Measurements from ENCODE around the gene HYLS1.

Gene HYLS1

DNA sequence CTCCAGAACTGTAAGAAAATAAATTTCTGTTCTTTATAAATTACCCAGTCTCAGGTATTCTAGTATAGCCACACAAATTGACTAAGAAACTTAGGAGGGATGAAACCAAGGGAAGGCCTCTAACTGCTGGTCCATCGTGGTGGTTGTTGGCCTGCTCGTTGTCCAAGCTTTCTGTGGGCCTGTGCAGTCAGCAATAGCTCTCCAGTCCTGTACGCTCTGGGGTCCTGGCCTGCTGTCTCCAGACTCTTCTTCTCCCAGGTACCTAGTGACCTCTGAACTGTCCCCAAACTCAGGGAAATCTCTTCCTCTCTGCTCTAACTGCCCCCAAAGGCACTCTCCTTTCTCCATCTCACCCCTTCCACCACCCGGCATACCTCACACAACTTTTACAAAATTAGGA lies 52.7 kb downstream of the HYLS1 start:
- POLR2A ChIA-PET: no interaction called here
- Histone ChIP-seq H3K4me3 (ENCODE audit: control insufficient read depth in 1 of 7, extremely low read depth in 1 of 7, insufficient read depth in 4 of 7, low read depth in 2 of 7, low read length in 6 of 7) (no peak overlapping the region), H3K27ac (ENCODE audit: insufficient read depth in 1 of 2, low read depth in 1 of 2, low read length in 2 of 2, poor library complexity in 1 of 2, severe bottlenecking in 2 of 2) (no peak overlapping the region), H3K9me3 (ENCODE audit: control extremely low read depth in 1 of 5, control insufficient read depth in 4 of 5, insufficient read depth in 2 of 5, low read depth in 1 of 5, low read length in 4 of 5) (no peaks in the 10 kb centered on the region), H3K4me1 (ENCODE audit: control extremely low read depth in 1 of 4, control insufficient read depth in 4 of 4, insufficient read depth in 4 of 4, low read length in 3 of 4) (peaks cover 0 to 2% (median 0%) of the 10 kb centered on the region in 4 experiments), H3K27me3 (replicated peaks in 2 of 5; ENCODE audit: control insufficient read depth in 4 of 5, insufficient read depth in 5 of 5, low read length in 4 of 5) (peaks cover 0 to 14% (median 3%) of the 10 kb centered on the region in 5 experiments), H3K36me3 (ENCODE audit: control insufficient read depth in 4 of 4, insufficient read depth in 4 of 4, low read length in 3 of 4) (no peaks in the 10 kb centered on the region)
- 95% methylated on average over 3 of the region's 4 CpGs for WGBS (ENCODE audit: insufficient coverage)
- no peak for DNase-seq
- CTCF ChIA-PET: interaction anchor here (0.6 to 2.7 kb wide), 3 partner anchors 253 to 628 kb away, joined by 4 to 17 read pairs (median 5); no protein-coding TSS in a partner anchor

GRCh38 chr11:125941267-125941618 lies 53.8 kb downstream of the HYLS1 start:
- DNase-seq: no peak
- ChIA-PET POLR2A (no interaction called here), CTCF (interaction anchor here (0.8 to 3.9 kb wide), 5 partner anchors 16 to 260 kb away, joined by 3 to 28 read pairs (median 4); no protein-coding TSS in a partner anchor)
- H3K36me3 ChIP-seq (ENCODE audit: control insufficient read depth in 4 of 4, insufficient read depth in 4 of 4, low read length in 3 of 4): no peaks in the 10 kb centered on the region
- no peaks in the 10 kb centered on the region for H3K9me3 ChIP-seq (ENCODE audit: control extremely low read depth in 1 of 5, control insufficient read depth in 4 of 5, insufficient read depth in 2 of 5, low read depth in 1 of 5, low read length in 4 of 5)
- H3K4me1 ChIP-seq (ENCODE audit: control extremely low read depth in 1 of 4, control insufficient read depth in 4 of 4, insufficient read depth in 4 of 4, low read length in 3 of 4): peaks cover 0 to 2% (median 0%) of the 10 kb centered on the region in 4 experiments
- H3K27ac ChIP-seq (ENCODE audit: insufficient read depth in 1 of 2, low read depth in 1 of 2, low read length in 2 of 2, poor library complexity in 1 of 2, severe bottlenecking in 2 of 2): no peak overlapping the region
- H3K4me3 ChIP-seq (ENCODE audit: control insufficient read depth in 1 of 7, extremely low read depth in 1 of 7, insufficient read depth in 4 of 7, low read depth in 2 of 7, low read length in 6 of 7): no peak overlapping the region
- H3K27me3 ChIP-seq (replicated peaks in 2 of 5; ENCODE audit: control insufficient read depth in 4 of 5, insufficient read depth in 5 of 5, low read length in 4 of 5): peaks cover 0 to 12% (median 3%) of the 10 kb centered on the region in 5 experiments
- WGBS (ENCODE audit: insufficient coverage): 100% methylated on average over 2 of the region's 4 CpGs

- ChIA-PET CTCF (interaction anchor here (0.6 to 3.9 kb wide), 8 partner anchors 9 to 256 kb away, joined by 3 to 28 read pairs (median 4); no protein-coding TSS in a partner anchor), POLR2A (no interaction called here)
- Histone ChIP-seq H3K9me3 (ENCODE audit: control extremely low read depth in 1 of 5, control insufficient read depth in 4 of 5, insufficient read depth in 2 of 5, low read depth in 1 of 5, low read length in 4 of 5) (no peaks in the 10 kb centered on the region), H3K4me1 (ENCODE audit: control extremely low read depth in 1 of 4, control insufficient read depth in 4 of 4, insufficient read depth in 4 of 4, low read length in 3 of 4) (peaks cover 0 to 2% (median 0%) of the 10 kb centered on the region in 4 experiments), H3K27ac (ENCODE audit: insufficient read depth in 1 of 2, low read depth in 1 of 2, low read length in 2 of 2, poor library complexity in 1 of 2, severe bottlenecking in 2 of 2) (no peak overlapping the region), H3K4me3 (ENCODE audit: control insufficient read depth in 1 of 7, extremely low read depth in 1 of 7, insufficient read depth in 4 of 7, low read depth in 2 of 7, low read length in 6 of 7) (no peak overlapping the region), H3K36me3 (ENCODE audit: control insufficient read depth in 4 of 4, insufficient read depth in 4 of 4, low read length in 3 of 4) (no peaks in the 10 kb centered on the region), H3K27me3 (replicated peaks in 2 of 5; ENCODE audit: control insufficient read depth in 4 of 5, insufficient read depth in 5 of 5, low read length in 4 of 5) (peaks cover 0 to 12% (median 3%) of the 10 kb centered on the region in 5 experiments)
- DNase-seq: peak; percentile 14 to 46 (median 27)
- WGBS (ENCODE audit: insufficient coverage): 35% methylated on average over 19 of the region's 20 CpGs
These were observed 54.4 kb downstream of the HYLS1 start for GRCh38 chr11:125941619-125942611.

DNA sequence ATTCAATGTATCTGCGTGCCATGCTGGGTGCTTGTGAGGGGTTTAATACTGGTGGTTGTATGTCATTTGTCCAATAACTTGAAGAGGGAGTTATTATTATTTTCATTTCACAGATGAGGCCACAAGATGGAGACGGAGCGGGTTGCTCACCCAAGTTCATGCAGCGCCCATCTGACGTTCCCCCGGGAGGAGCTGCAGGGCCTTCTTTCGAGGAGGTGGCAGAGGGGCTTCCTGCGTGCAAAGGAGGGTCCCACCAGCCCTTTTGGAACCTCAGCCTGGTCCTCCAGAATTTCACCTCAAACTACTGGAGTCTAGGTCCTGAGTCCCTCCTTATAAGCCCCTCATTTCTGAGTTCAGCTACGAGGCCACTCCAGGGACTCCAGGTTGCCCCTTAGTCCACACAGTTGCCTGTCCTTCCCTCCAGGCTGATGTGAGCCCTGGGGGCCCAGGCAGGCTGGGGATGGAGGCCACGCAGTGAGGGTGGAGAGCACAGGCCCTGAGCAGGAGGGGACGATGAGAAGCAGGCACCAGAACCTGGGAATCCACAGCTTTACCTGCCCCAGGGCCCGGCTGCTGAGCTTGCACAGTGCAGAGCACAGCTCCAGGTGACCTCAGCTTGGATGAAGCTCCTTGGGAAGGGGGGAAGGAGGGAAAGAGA lies 55.4 kb downstream of the HYLS1 start:
- POLR2A ChIA-PET: no interaction called here
- Histone ChIP-seq H3K27me3 (replicated peaks in 2 of 5; ENCODE audit: control insufficient read depth in 4 of 5, insufficient read depth in 5 of 5, low read length in 4 of 5) (peaks cover 0 to 12% (median 3%) of the 10 kb centered on the region in 5 experiments), H3K4me3 (ENCODE audit: control insufficient read depth in 1 of 7, extremely low read depth in 1 of 7, insufficient read depth in 4 of 7, low read depth in 2 of 7, low read length in 6 of 7) (no peak overlapping the region), H3K4me1 (ENCODE audit: control extremely low read depth in 1 of 4, control insufficient read depth in 4 of 4, insufficient read depth in 4 of 4, low read length in 3 of 4) (peaks cover 0 to 2% (median 0%) of the 10 kb centered on the region in 4 experiments), H3K36me3 (ENCODE audit: control insufficient read depth in 4 of 4, insufficient read depth in 4 of 4, low read length in 3 of 4) (no peaks in the 10 kb centered on the region), H3K9me3 (ENCODE audit: control extremely low read depth in 1 of 5, control insufficient read depth in 4 of 5, insufficient read depth in 2 of 5, low read depth in 1 of 5, low read length in 4 of 5) (no peaks in the 10 kb centered on the region), H3K27ac (ENCODE audit: insufficient read depth in 1 of 2, low read depth in 1 of 2, low read length in 2 of 2, poor library complexity in 1 of 2, severe bottlenecking in 2 of 2) (no peak overlapping the region)
- 81% methylated on average over 8 of the region's 12 CpGs for WGBS (ENCODE audit: insufficient coverage)
- CTCF ChIA-PET: interaction anchor here (0.9 to 3.9 kb wide), 6 partner anchors 8 to 597 kb away, joined by 3 to 28 read pairs (median 3); no protein-coding TSS in a partner anchor
- DNase-seq: no peak

DNA sequence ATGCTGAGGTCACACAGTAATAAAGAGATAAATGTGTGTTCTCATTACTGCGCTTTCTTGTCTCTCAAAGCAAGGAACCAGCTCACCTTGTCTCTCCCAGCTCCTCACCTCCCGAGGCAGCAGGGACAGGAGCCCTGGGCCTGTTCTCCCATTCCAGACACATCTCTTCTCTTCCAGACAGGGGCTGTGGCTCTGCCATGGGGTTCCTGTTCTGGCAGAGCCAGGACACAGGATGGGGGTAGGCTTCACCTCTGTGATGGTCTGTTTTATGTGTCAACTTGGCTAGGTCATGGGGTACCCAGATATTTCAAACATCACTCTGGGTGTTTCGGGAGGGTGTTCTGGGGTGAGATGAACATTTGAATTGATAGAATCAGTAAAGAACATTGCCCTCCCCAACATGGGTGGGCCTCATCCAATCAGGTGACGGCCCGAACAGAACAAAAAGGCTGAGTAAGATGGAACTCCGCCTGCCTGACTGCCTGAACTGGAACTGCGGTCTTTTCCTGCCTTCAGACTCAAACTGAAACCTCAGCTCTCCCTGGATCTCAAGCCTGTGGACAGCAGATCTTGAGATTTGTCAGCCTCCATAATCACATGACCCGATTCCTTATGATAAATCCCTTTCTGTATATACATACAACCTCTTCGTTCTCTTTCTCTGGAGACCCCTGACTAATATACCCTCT lies 56.3 kb downstream of the HYLS1 start:
- ChIA-PET CTCF (interaction anchor here (0.7 to 3.9 kb wide), 5 partner anchors 21 to 598 kb away, joined by 3 to 28 read pairs (median 3); no protein-coding TSS in a partner anchor), POLR2A (no interaction called here)
- H3K36me3 ChIP-seq (ENCODE audit: control insufficient read depth in 4 of 4, insufficient read depth in 4 of 4, low read length in 3 of 4): no peaks in the 10 kb centered on the region
- H3K27me3 ChIP-seq (replicated peaks in 2 of 5; ENCODE audit: control insufficient read depth in 4 of 5, insufficient read depth in 5 of 5, low read length in 4 of 5): peaks cover 0 to 12% (median 3%) of the 10 kb centered on the region in 5 experiments
- no peak overlapping the region for H3K4me3 ChIP-seq (ENCODE audit: control insufficient read depth in 1 of 7, extremely low read depth in 1 of 7, insufficient read depth in 4 of 7, low read depth in 2 of 7, low read length in 6 of 7)
- no peaks in the 10 kb centered on the region for H3K9me3 ChIP-seq (ENCODE audit: control extremely low read depth in 1 of 5, control insufficient read depth in 4 of 5, insufficient read depth in 2 of 5, low read depth in 1 of 5, low read length in 4 of 5)
- 88% methylated on average over 7 of the region's 9 CpGs for WGBS (ENCODE audit: insufficient coverage)
- H3K4me1 ChIP-seq (ENCODE audit: control extremely low read depth in 1 of 4, control insufficient read depth in 4 of 4, insufficient read depth in 4 of 4, low read length in 3 of 4): no peaks in the 10 kb centered on the region
- no peak overlapping the region for H3K27ac ChIP-seq (ENCODE audit: insufficient read depth in 1 of 2, low read depth in 1 of 2, low read length in 2 of 2, poor library complexity in 1 of 2, severe bottlenecking in 2 of 2)
- DNase-seq: no peak

- Histone ChIP-seq H3K4me3 (ENCODE audit: control insufficient read depth in 1 of 7, extremely low read depth in 1 of 7, insufficient read depth in 4 of 7, low read depth in 2 of 7, low read length in 6 of 7) (no peak overlapping the region), H3K36me3 (ENCODE audit: control insufficient read depth in 4 of 4, insufficient read depth in 4 of 4, low read length in 3 of 4) (no peaks in the 10 kb centered on the region), H3K27ac (ENCODE audit: insufficient read depth in 1 of 2, low read depth in 1 of 2, low read length in 2 of 2, poor library complexity in 1 of 2, severe bottlenecking in 2 of 2) (no peak overlapping the region), H3K27me3 (replicated peaks in 2 of 5; ENCODE audit: control insufficient read depth in 4 of 5, insufficient read depth in 5 of 5, low read length in 4 of 5) (peaks cover 0 to 12% (median 3%) of the 10 kb centered on the region in 5 experiments), H3K9me3 (ENCODE audit: control extremely low read depth in 1 of 5, control insufficient read depth in 4 of 5, insufficient read depth in 2 of 5, low read depth in 1 of 5, low read length in 4 of 5) (no peaks in the 10 kb centered on the region), H3K4me1 (ENCODE audit: control extremely low read depth in 1 of 4, control insufficient read depth in 4 of 4, insufficient read depth in 4 of 4, low read length in 3 of 4) (no peaks in the 10 kb centered on the region)
- ChIA-PET CTCF (interaction anchor here (0.8 to 3.9 kb wide), 3 partner anchors 20 to 249 kb away, joined by 3 to 28 read pairs (median 3); no protein-coding TSS in a partner anchor), POLR2A (no interaction called here)
- WGBS (ENCODE audit: insufficient coverage): 78% methylated on average over 11 of the region's 13 CpGs
- no peak for DNase-seq
These were observed 57.0 kb downstream of the HYLS1 start for GRCh38 chr11:125944350-125945010.

Measured in common myeloid progenitor, CD34-positive (primary cell).